Smooth muscle cell (in vitro differentiated cells): Measurements from ENCODE around the gene FLG2. TPM values are rescaled to one million over a fixed set of nuclear protein-coding genes. Genes with fewer than 3 reads are reported as not detected.

Experiments
- DNase-seq: peaks from one replicate; lab custom pipeline; 2025; ENCODE audit not compliant: unreplicated experiment; lab: John Stamatoyannopoulos, UW
- H2AFZ ChIP-seq: fragments of 200-600 bp; sonication (generic); 2 replicates; pipeline ENCODE4 v1.6.0; 2016; ENCODE audit warnings: antibody characterized with exemption, low read depth, mild to moderate bottlenecking
- H3F3A ChIP-seq: fragments of 200-600 bp; sonication (generic); 2 replicates; pipeline ENCODE4 v1.6.0; 2017; ENCODE audit warnings: antibody characterized with exemption, low read depth
- H3K27ac ChIP-seq: fragments of 200-600 bp; sonication (generic); 2 replicates; pipeline ENCODE4 v1.5.1; 2016; ENCODE audit warnings: low read depth, mild to moderate bottlenecking
- H3K27me3 ChIP-seq: fragments of 200-600 bp; sonication (generic); 2 replicates; pipeline ENCODE4 v1.6.1; 2016; ENCODE audit warnings: low read depth, mild to moderate bottlenecking
- H3K36me3 ChIP-seq: fragments of 200-600 bp; sonication (generic); 2 replicates; pipeline ENCODE4 v1.5.1; 2016; ENCODE audit warnings: low read depth
- H3K4me1 ChIP-seq: fragments of 200-600 bp; sonication (generic); 2 replicates; pipeline ENCODE4 v1.5.1; 2016; ENCODE audit warnings: low read depth
- H3K4me2 ChIP-seq: fragments of 200-600 bp; sonication (generic); 2 replicates; pipeline ENCODE4 v1.6.0; 2016; ENCODE audit warnings: mild to moderate bottlenecking
- H3K4me3 ChIP-seq: fragments of 200-600 bp; sonication (generic); 2 replicates; pipeline ENCODE4 v1.5.1; 2016; ENCODE audit warnings: mild to moderate bottlenecking
- H3K79me2 ChIP-seq: fragments of 200-600 bp; sonication (generic); 2 replicates; pipeline ENCODE4 v1.6.0; 2016; ENCODE audit warnings: low read depth, mild to moderate bottlenecking
- H3K9ac ChIP-seq: fragments of 200-600 bp; sonication (generic); 2 replicates; pipeline ENCODE4 v1.6.0; 2016; ENCODE audit warnings: low read depth
- H3K9me3 ChIP-seq: fragments of 200-600 bp; sonication (generic); replicated peaks from 2 replicates; pipeline ENCODE4 v1.5.1; 2016; ENCODE audit warnings: low read depth
- H4K20me1 ChIP-seq: fragments of 200-600 bp; sonication (generic); 2 replicates; pipeline ENCODE4 v1.6.0; 2016; ENCODE audit warnings: low read depth
- WGBS: methylation state at CpG from one replicate; pipeline ENCODE4 v1.1.7; 2016; ENCODE audit warnings: low lambda C conversion rate; 5-methylcytosine and 5-hydroxymethylcytosine counted together
- polyA plus RNA-seq: library from polyadenylated mRNA; unstranded; fragments of >200 nt; fragmentation: Nextera tagmentation; extraction: Ambion mirVana; gene quantifications from 2 replicates; pipeline ENCODE4 v1.2.1, GENCODE V29; 2016
- total RNA-seq: library from RNA; depleted of rRNA; stranded (reverse); fragments of >200 nt; gene quantifications from 2 replicates; pipeline ENCODE4 v1.2.3, GENCODE V29; 2014
- TF ChIP-seq, protein P1 (sequence below): fragments of 200-600 bp; sonication (generic); IDR thresholded peaks from 2 replicates; pipeline ENCODE4 v1.5.1; 2017; ENCODE audit warnings: borderline replicate concordance, mild to moderate bottlenecking, antibody characterized with exemption; ENCODE audit not compliant: insufficient read depth, poor library complexity, severe bottlenecking

The FLG2 gene
- total and polyA plus RNA-seq, 2 experiments from 2014 or later: not detected

DNA sequence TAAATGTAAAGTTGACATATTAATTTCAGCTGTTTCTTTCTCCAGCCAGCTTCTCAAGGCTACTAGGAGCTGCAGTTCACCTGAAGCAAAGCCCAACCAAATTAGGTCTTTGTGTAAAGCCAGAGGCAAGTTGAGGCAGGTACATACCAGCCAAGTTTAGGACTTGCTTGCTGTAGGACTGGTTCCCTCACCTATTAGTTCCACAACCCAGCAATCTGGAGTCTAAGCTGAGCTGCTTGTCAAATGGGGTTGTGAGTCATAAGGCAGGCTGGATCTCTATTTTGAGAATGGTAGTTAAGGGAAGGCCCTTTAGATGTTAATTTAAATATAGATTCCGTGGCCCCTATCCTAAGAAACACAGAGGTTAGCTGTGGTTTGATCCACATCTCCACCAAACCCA, 7.6 kb upstream of the FLG2 start:
- 12% methylated on average over 1 of the region's 1 CpG for WGBS

DNA sequence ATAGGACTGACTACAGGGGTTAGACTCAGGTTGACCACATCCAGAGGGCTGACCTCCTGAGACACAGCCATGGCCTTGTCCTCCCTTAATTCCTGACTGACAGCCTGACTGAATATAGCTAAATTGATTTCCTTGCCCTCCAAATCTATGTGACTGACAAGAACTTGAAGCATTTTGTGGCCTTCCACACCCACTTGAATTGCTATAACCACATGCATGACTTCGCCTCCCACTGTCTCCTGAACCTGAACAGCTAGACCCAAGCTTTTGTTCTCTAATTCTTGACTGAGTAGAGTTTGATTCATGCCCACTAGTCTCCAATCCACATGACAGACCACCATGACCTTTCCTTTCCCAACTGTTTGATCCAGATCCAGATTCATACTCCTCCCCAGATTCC, 3.1 kb downstream of the FLG2 start:
- H3K36me3 ChIP-seq: no peaks in the 10 kb centered on the region
- H3K27me3 ChIP-seq: no peaks in the 10 kb centered on the region
- no peak overlapping the region for H3K4me3 ChIP-seq
- H3K4me1 ChIP-seq: no peaks in the 10 kb centered on the region
- no peaks in the 10 kb centered on the region for H3K79me2 ChIP-seq
- no peak overlapping the region for H3K4me2 ChIP-seq
- TF ChIP-seq, protein P1, sequence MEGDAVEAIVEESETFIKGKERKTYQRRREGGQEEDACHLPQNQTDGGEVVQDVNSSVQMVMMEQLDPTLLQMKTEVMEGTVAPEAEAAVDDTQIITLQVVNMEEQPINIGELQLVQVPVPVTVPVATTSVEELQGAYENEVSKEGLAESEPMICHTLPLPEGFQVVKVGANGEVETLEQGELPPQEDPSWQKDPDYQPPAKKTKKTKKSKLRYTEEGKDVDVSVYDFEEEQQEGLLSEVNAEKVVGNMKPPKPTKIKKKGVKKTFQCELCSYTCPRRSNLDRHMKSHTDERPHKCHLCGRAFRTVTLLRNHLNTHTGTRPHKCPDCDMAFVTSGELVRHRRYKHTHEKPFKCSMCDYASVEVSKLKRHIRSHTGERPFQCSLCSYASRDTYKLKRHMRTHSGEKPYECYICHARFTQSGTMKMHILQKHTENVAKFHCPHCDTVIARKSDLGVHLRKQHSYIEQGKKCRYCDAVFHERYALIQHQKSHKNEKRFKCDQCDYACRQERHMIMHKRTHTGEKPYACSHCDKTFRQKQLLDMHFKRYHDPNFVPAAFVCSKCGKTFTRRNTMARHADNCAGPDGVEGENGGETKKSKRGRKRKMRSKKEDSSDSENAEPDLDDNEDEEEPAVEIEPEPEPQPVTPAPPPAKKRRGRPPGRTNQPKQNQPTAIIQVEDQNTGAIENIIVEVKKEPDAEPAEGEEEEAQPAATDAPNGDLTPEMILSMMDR: no peak
- no peak overlapping the region for H3K27ac ChIP-seq
- no peaks in the 10 kb centered on the region for H3F3A ChIP-seq
- no peak overlapping the region for H3K9ac ChIP-seq
- whole genome bisulfite sequencing: 63% methylated on average over 1 of the region's 1 CpG
- H2AFZ ChIP-seq: no peak overlapping the region
- H4K20me1 ChIP-seq: no peaks in the 10 kb centered on the region
- DNase-seq: no peak
- peaks cover 7% of the 10 kb centered on the region for H3K9me3 ChIP-seq

More for the DNA sequence above, 7.6 kb upstream of the FLG2 start:
- Histone ChIP-seq H4K20me1 (no peaks in the 10 kb centered on the region), H3K9me3 (peaks cover 13% of the 10 kb centered on the region), H3K4me1 (no peaks in the 10 kb centered on the region), H3K27me3 (no peaks in the 10 kb centered on the region), H3K27ac (no peak overlapping the region), H3K79me2 (no peaks in the 10 kb centered on the region), H3K4me2 (no peak overlapping the region), H3K4me3 (no peak overlapping the region), H3K9ac (no peak overlapping the region), H3K36me3 (no peaks in the 10 kb centered on the region), H2AFZ (no peak overlapping the region), H3F3A (no peaks in the 10 kb centered on the region)
- TF ChIP-seq, protein P1: no peak
- DNase-seq: no peak

DNA sequence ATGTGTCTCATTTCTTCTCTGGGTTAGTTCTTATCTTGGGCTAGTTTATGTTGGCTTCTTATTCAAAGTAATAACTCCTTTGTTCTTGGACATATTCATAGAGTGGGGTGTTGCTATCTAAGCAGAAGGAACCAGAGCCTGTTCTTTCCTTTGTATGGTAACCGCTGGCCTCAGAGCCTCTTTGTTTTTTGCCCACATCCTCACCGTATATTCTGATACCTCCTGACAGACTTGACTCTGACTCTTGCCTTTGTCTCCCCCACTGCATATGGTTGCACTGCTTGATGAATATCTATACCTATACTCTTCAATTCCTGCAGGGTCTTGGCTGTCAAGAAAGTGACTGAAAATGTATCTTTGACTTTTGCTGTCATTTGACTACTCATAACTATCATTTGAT, 10.2 kb downstream of the FLG2 start:
- Histone ChIP-seq H3F3A (no peaks in the 10 kb centered on the region), H3K4me2 (no peak overlapping the region), H3K9ac (no peak overlapping the region), H3K4me3 (no peak overlapping the region), H3K9me3 (peaks cover 3% of the 10 kb centered on the region), H3K27ac (no peak overlapping the region), H3K4me1 (no peaks in the 10 kb centered on the region), H3K79me2 (no peaks in the 10 kb centered on the region), H3K27me3 (no peaks in the 10 kb centered on the region), H4K20me1 (no peaks in the 10 kb centered on the region), H3K36me3 (no peaks in the 10 kb centered on the region), H2AFZ (no peak overlapping the region)
- WGBS: 81% methylated on average over 2 of the region's 2 CpGs
- TF ChIP-seq, protein P1: no peak
- DNase-seq: no peak

DNA sequence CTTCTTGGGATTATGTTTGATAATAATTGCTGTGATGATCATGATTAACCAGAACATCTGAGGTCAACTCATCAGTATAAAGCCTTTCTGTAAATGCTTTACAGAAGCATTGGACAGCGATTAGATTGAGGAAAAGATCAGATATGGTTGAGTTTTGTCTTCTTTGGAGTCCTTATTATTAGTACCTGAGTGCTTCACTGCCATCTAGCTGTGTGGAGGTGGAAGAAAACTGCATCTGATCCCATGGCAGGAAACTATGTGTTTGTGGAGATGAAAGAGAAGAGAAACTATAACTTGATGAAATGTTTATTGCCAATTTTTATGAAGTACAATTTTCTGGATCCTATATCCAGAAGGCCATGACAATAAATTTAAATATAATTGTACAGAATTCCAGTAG, 11.4 kb downstream of the FLG2 start:
- TF ChIP-seq, protein P1: no peak
- Histone ChIP-seq H3K4me2 (no peak overlapping the region), H2AFZ (no peak overlapping the region), H3K9me3 (peaks cover 3% of the 10 kb centered on the region), H3K79me2 (no peaks in the 10 kb centered on the region), H3K4me3 (no peak overlapping the region), H3K9ac (no peak overlapping the region), H3K27ac (no peak overlapping the region), H4K20me1 (no peaks in the 10 kb centered on the region), H3K36me3 (no peaks in the 10 kb centered on the region), H3K4me1 (no peaks in the 10 kb centered on the region), H3K27me3 (no peaks in the 10 kb centered on the region), H3F3A (no peaks in the 10 kb centered on the region)
- WGBS: 18% methylated on average over 1 of the region's 1 CpG
- DNase-seq: no peak
